ENCODE results near the gene WEE1.

WEE1 gene

GRCh38 chr11:9571071-9571762, 2.3 kb upstream of the WEE1 start:
- FAIRE-seq (no peak), DNase-seq (ENCODE audit: insufficient read length, low spot score) (no peak)
- TF ChIP-seq PAX5 (IDR thresholded peaks at IDR 0.05; ENCODE audit: insufficient read depth, low read length, severe bottlenecking) = no peak
- no peak for TF ChIP-seq POLR2AphosphoS5 (IDR thresholded peaks at IDR 0.05; ENCODE audit: low read depth, low read length)
- no peak for TF ChIP-seq POLR2A (IDR thresholded peaks at IDR 0.05; ENCODE audit: low read depth, low read length)
- TF ChIP-seq SPI1 (IDR thresholded peaks at IDR 0.05; ENCODE audit: low read depth, low read length) = no peak
- no peak for TF ChIP-seq POU2F2 (IDR thresholded peaks at IDR 0.05; ENCODE audit: low read depth, low read length)
- TF ChIP-seq TAF1 (IDR thresholded peaks at IDR 0.05; ENCODE audit: low read depth, low read length) = no peak

DNA sequence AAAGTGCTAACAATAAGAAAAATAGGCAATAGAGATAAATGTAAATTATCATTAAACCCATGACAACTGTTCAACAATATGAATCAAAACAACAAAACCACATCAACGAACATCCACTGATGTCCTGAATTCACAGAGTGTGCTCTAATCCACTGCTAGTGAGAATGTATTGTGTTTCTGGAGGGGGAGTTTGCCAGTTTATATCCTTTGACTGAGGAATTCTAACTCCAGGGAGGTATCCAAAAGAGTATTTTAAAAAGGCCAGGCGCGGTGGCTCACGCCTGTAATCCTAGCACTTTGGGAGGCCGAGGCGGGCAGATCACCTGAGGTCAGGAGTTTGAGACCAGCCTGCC, 1.7 kb upstream of the WEE1 start:
- TF ChIP-seq POLR2AphosphoS5 (IDR thresholded peaks at IDR 0.05; ENCODE audit: low read depth, low read length) = no peak
- TF ChIP-seq TAF1 (IDR thresholded peaks at IDR 0.05; ENCODE audit: low read depth, low read length) = no peak
- no peak for TF ChIP-seq POLR2A (IDR thresholded peaks at IDR 0.05; ENCODE audit: low read depth, low read length)
- TF ChIP-seq SPI1 (IDR thresholded peaks at IDR 0.05; ENCODE audit: low read depth, low read length) = no peak
- no peak for TF ChIP-seq POU2F2 (IDR thresholded peaks at IDR 0.05; ENCODE audit: low read depth, low read length)
- TF ChIP-seq PAX5 (IDR thresholded peaks at IDR 0.05; ENCODE audit: insufficient read depth, low read length, severe bottlenecking) = no peak
- FAIRE-seq (no peak), DNase-seq (ENCODE audit: insufficient read length, low spot score) (no peak)

DNA sequence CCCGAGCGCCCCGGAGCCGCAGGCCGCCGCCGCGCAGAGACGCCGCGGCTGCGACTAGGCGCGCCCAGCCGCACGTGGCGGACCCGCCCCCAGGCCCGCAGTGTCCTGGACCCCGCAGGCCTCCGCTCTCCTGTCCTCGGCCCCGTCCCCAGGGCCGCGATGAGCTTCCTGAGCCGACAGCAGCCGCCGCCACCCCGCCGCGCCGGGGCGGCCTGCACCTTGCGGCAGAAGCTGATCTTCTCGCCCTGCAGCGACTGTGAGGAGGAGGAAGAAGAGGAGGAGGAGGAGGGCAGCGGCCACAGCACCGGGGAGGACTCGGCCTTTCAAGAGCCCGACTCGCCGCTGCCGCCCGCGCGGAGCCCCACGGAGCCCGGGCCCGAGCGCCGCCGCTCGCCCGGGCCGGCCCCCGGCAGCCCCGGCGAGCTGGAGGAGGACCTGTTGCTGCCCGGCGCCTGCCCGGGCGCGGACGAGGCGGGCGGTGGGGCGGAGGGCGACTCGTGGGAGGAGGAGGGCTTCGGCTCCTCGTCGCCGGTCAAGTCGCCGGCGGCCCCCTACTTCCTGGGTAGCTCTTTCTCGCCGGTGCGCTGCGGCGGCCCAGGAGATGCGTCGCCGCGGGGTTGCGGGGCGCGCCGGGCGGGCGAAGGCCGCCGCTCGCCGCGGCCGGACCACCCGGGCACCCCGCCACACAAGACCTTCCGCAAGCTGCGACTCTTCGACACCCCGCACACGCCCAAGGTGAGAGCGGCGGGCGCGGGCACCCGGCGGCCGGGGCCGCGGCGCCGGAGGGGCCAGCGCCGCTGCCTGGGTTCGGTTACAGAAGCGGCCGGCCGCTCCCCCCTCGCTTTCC, 528 bp downstream of the WEE1 start:
- DNase-seq (ENCODE audit: insufficient read length, low spot score) = no peak
- TF ChIP-seq POLR2AphosphoS5 (IDR thresholded peaks at IDR 0.05; ENCODE audit: low read depth, low read length) (no peak), PAX5 (IDR thresholded peaks at IDR 0.05; ENCODE audit: insufficient read depth, low read length, severe bottlenecking) (no peak), SPI1 (IDR thresholded peaks at IDR 0.05; ENCODE audit: low read depth, low read length) (no peak), POU2F2 (IDR thresholded peaks at IDR 0.05; ENCODE audit: low read depth, low read length) (no peak), POLR2A (IDR thresholded peaks at IDR 0.05; ENCODE audit: low read depth, low read length) (no peak), TAF1 (IDR thresholded peaks at IDR 0.05; ENCODE audit: low read depth, low read length) (no peak)
- FAIRE-seq = peak; percentile 9

DNA sequence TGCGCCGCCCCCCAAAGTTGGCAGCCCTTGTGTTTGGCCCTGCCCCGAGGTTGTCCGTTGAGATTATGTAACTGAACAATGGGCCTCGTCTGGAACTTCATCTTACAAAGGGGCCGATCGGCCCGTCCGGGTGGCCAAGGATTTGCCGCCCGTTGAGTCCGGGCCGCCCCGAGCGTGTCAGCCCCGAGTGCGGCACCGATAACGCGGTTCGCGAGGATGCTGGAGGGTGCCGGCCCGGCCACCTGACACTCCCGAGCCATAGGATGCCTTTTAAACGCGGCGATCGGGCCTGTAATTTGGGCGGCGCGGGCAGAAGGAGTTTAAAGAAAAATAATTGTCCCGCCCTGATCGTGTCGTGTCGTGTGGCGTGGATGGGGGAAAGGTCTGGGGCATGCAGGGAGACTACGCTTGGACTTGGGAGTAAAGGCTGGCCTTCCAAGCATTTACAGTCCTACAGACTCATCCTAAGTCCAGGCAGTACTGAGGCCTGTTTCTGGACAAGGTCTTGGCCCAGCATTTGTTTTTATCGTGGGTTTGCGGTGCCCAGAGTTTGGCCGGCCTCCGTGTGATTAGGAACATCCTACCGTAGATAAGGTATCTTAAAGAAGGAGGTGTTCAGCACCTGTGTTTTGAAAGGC, 1.3 kb downstream of the WEE1 start:
- TF ChIP-seq PAX5 (IDR thresholded peaks at IDR 0.05; ENCODE audit: insufficient read depth, low read length, severe bottlenecking) = no peak
- no peak for TF ChIP-seq SPI1 (IDR thresholded peaks at IDR 0.05; ENCODE audit: low read depth, low read length)
- no peak for TF ChIP-seq TAF1 (IDR thresholded peaks at IDR 0.05; ENCODE audit: low read depth, low read length)
- TF ChIP-seq POU2F2 (IDR thresholded peaks at IDR 0.05; ENCODE audit: low read depth, low read length) = no peak
- no peak for TF ChIP-seq POLR2A (IDR thresholded peaks at IDR 0.05; ENCODE audit: low read depth, low read length)
- no peak; the same call in 1 of the 2 replicates for TF ChIP-seq POLR2AphosphoS5 (IDR thresholded peaks at IDR 0.05; ENCODE audit: low read depth, low read length)
- DNase-seq (ENCODE audit: insufficient read length, low spot score) = no peak

GRCh38 chr11:9575260-9576240, 2.1 kb downstream of the WEE1 start:
- DNase-seq (ENCODE audit: insufficient read length, low spot score) (no peak), FAIRE-seq (no peak)
- no peak for TF ChIP-seq TAF1 (IDR thresholded peaks at IDR 0.05; ENCODE audit: low read depth, low read length)
- no peak for TF ChIP-seq POLR2AphosphoS5 (IDR thresholded peaks at IDR 0.05; ENCODE audit: low read depth, low read length)
- no peak for TF ChIP-seq SPI1 (IDR thresholded peaks at IDR 0.05; ENCODE audit: low read depth, low read length)

More for the DNA sequence above, 1.3 kb downstream of the WEE1 start:
- peak; percentile 38 for FAIRE-seq

DNA sequence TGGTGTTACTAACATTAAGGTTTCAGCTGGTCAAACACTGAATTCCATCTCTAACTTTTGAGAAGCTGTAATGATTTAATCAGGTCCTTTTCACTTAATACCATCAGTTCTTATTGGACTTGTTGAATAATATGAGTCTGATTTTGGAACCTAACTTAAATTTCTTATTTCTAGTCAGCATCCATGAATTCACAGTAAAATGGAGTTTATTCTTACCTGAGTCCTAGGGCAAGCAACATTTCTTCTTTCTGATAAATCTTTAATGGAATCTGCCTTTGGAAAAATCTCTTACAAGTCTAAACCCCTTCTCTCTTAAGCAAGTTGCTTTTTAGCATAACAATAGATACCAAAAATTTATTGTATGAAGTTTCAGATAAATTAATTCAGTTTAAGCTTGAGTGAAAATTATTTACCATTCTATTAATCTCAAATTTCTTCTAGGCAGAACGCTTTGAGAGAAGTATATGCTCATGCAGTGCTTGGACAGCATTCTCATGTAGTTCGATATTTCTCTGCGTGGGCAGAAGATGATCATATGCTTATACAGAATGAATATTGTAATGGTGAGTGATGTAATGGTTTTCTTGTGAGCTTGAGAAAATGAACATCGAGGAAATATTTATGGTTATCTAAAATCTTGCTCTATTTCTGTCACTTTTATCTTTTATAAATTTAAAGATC, 3.4 kb downstream of the WEE1 start:
- FAIRE-seq (no peak), DNase-seq (ENCODE audit: insufficient read length, low spot score) (no peak)
- TF ChIP-seq TAF1 (IDR thresholded peaks at IDR 0.05; ENCODE audit: low read depth, low read length) = no peak
- no peak for TF ChIP-seq POLR2A (IDR thresholded peaks at IDR 0.05; ENCODE audit: low read depth, low read length)
- TF ChIP-seq SPI1 (IDR thresholded peaks at IDR 0.05; ENCODE audit: low read depth, low read length) = no peak
- no peak for TF ChIP-seq PAX5 (IDR thresholded peaks at IDR 0.05; ENCODE audit: insufficient read depth, low read length, severe bottlenecking)

DNA sequence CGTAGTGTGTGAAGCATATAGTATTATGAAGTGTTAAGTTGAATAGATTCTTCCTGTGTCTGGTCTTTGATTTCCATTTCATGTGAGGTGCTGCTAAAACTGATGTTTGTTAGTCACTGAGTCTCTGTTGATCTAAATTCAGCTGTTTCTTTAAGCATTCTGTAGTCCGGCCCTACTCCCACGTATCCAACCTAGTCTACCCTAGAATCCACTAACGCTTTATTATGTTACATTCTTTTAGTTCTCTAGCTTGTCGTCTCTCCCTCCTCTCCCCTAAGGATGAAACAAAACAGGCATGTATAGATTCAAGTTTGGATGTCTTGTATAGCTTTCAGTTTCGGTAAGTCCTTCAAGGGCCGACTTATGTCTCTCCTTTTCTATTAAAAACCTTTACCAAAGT, 4.1 kb downstream of the WEE1 start:
- no peak for TF ChIP-seq SPI1 (IDR thresholded peaks at IDR 0.05; ENCODE audit: low read depth, low read length)
- TF ChIP-seq POU2F2 (IDR thresholded peaks at IDR 0.05; ENCODE audit: low read depth, low read length) = no peak
- TF ChIP-seq POLR2A (IDR thresholded peaks at IDR 0.05; ENCODE audit: low read depth, low read length) = no peak
- TF ChIP-seq TAF1 (IDR thresholded peaks at IDR 0.05; ENCODE audit: low read depth, low read length) = no peak
- TF ChIP-seq PAX5 (IDR thresholded peaks at IDR 0.05; ENCODE audit: insufficient read depth, low read length, severe bottlenecking) = no peak
- TF ChIP-seq POLR2AphosphoS5 (IDR thresholded peaks at IDR 0.05; ENCODE audit: low read depth, low read length) = no peak
- no peak for DNase-seq (ENCODE audit: insufficient read length, low spot score)
- no peak for FAIRE-seq

DNA sequence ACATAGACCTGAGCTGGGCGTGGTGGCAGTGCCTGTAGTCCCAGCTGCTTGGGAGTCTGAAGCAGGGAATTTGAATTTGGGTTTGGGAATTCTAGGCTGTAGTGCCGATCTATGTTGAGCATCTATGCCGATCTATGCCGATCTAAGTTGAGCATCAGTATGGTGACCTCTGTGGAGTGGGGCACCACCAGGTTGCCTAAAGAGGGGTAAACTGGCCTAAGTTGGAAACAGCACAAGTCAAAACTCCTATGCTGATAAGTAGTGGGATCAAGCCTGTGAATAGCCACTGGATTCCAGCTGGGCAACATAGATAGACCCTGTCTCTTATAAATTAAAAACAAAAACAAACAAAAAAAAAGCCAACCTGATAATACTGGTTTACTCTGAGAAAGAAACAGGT, 7.4 kb downstream of the WEE1 start:
- no peak for FAIRE-seq

More for the DNA sequence above, 7.4 kb downstream of the WEE1 start:
- no peak for TF ChIP-seq TAF1 (IDR thresholded peaks at IDR 0.05; ENCODE audit: low read depth, low read length)
- no peak for TF ChIP-seq POLR2A (IDR thresholded peaks at IDR 0.05; ENCODE audit: low read depth, low read length)
- no peak for TF ChIP-seq POLR2AphosphoS5 (IDR thresholded peaks at IDR 0.05; ENCODE audit: low read depth, low read length)
- TF ChIP-seq POU2F2 (IDR thresholded peaks at IDR 0.05; ENCODE audit: low read depth, low read length) = no peak
- TF ChIP-seq PAX5 (IDR thresholded peaks at IDR 0.05; ENCODE audit: insufficient read depth, low read length, severe bottlenecking) = no peak
- TF ChIP-seq SPI1 (IDR thresholded peaks at IDR 0.05; ENCODE audit: low read depth, low read length) = no peak
- no peak for DNase-seq (ENCODE audit: insufficient read length, low spot score)

Measured in GM12891 (cell line).